Measurements from ENCODE around the gene ZNF446. TPM values are rescaled to one million over a fixed set of nuclear protein-coding genes. Genes with fewer than 3 reads are reported as not detected.

The ZNF446 gene
- total and polyA plus RNA-seq, 2 donors (not counting 1 experiment from before 2014, with no cell fraction given) = 15.0 to 18.9 TPM

GRCh38 chr19:58451358-58452101 is 24.6 kb upstream of the ZNF446 start, which contains the start of gene ZNF324B:
ZNF324B (plus strand) TSS chr19:58451622; CDS start chr19:58453702, 2,080 bp downstream.
- CTCF ChIA-PET = interaction anchor here (1.2 kb wide), 1 partner anchor 43 kb away, joined by 5 read pairs; the partner anchor contains the start of gene ZNF584
- H3K27me3 ChIP-seq (replicated peaks in 1 of 4; ENCODE audit: control extremely low read depth in 1 of 4, control insufficient read depth in 3 of 4, insufficient read depth in 4 of 4, low read length in 3 of 4) = peaks cover 0 to 24% (median 2%) of the 10 kb centered on the region in 4 experiments
- peaks cover 3 to 13% (median 6%) of the 10 kb centered on the region in 3 donors for H3K9me3 ChIP-seq (ENCODE audit: control extremely low read depth in 1 of 3, control insufficient read depth in 2 of 3, insufficient read depth in 1 of 3, low read length in 2 of 3)
- H3K27ac Mint-ChIP-seq = peak within 1 kb of the TSS; percentile 85
- H3K27ac ChIP-seq (ENCODE audit: low read length in 2 of 2) = peak within 1 kb of the TSS in 1 of 2 donors; percentile 66
- peaks cover 6% of the 10 kb centered on the region for H3K79me2 ChIP-seq (ENCODE audit: control insufficient read depth, insufficient read depth, low read length)
- intact Hi-C loops (cut with micrococcal nuclease) = loop anchor here (1.0 to 5.0 kb wide), 10 partner anchors 11 to 146 kb away; partner anchors contain the start of genes ERVK3-1, MZF1, RPS5 and ZNF132
- H3K27me3 Mint-ChIP-seq = peaks cover 13% of the 10 kb centered on the region
- H3K4me1 Mint-ChIP-seq = peaks cover 20% of the 10 kb centered on the region
- ATAC-seq (ENCODE audit: low read depth) (peak; percentile 97), DNase-seq (peak; percentile 97)
- peaks cover 5% of the 10 kb centered on the region for H3K9me3 Mint-ChIP-seq (ENCODE audit: insufficient read depth)
- peak within 1 kb of the TSS; percentile 92 for H2AFZ ChIP-seq (ENCODE audit: insufficient read depth, low read depth, low read length, poor library complexity, severe bottlenecking)
- H4K20me1 ChIP-seq (ENCODE audit: control insufficient read depth, insufficient read depth, low read length, poor library complexity, severe bottlenecking) = no peaks in the 10 kb centered on the region
- peak within 1 kb of the TSS; percentile 55 to 81 (median 73) for H3K4me3 ChIP-seq (ENCODE audit: control extremely low read depth in 1 of 5, extremely low read depth in 1 of 5, insufficient read depth in 1 of 5, low read depth in 2 of 5, low read length in 4 of 5)
- peaks cover 5 to 12% of the 10 kb centered on the region in 2 donors for H3K4me1 ChIP-seq (ENCODE audit: control insufficient read depth in 2 of 2, insufficient read depth in 2 of 2, low read length in 2 of 2)
- peak within 1 kb of the TSS; percentile 93 for H3K4me3 Mint-ChIP-seq
- H3K4me2 ChIP-seq (replicated peaks; ENCODE audit: low read depth, low read length, poor library complexity, severe bottlenecking) = peak within 1 kb of the TSS; percentile 93
- WGBS (ENCODE audit: insufficient coverage) = under 1% methylated on average over 70 of the region's 79 CpGs
- H3K36me3 ChIP-seq (replicated peaks in 1 of 2; ENCODE audit: control extremely low read depth in 1 of 2, control insufficient read depth in 1 of 2, extremely low read depth in 1 of 2, insufficient read depth in 2 of 2, low read length in 1 of 2) = peaks cover 0 to 8% of the 10 kb centered on the region in 2 experiments
- peak within 1 kb of the TSS; percentile 82 for H3K9ac ChIP-seq (ENCODE audit: low read length)
- no peak for TF ChIP-seq CTCF (IDR thresholded peaks at IDR 0.05)
- no peak for TF ChIP-seq EZH2 (IDR thresholded peaks at IDR 0.05; ENCODE audit: borderline replicate concordance, insufficient read depth, low read depth, low read length, poor library complexity, severe bottlenecking)
- POLR2A ChIA-PET = interaction anchor here (0.5 to 1.9 kb wide), 4 partner anchors 12 to 130 kb away, joined by 3 to 10 read pairs (median 8); partner anchors contain the start of genes ZBTB45 and ZNF132
